Measurements from ENCODE around the gene PRKAA2.

PRKAA2 gene

GRCh38 chr1:56654126-56654923 is 9.2 kb downstream of the PRKAA2 start:
- DNase-seq (ENCODE audit: low read depth), result no peak

- no peak for DNase-seq (ENCODE audit: low read depth)
Measured at GRCh38 chr1:56655991-56656613, 11.0 kb downstream of the PRKAA2 start.

- no peak for DNase-seq (ENCODE audit: low read depth)
Measured at GRCh38 chr1:56658254-56658653, 13.1 kb downstream of the PRKAA2 start.

GRCh38 chr1:56660293-56660692 is 15.2 kb downstream of the PRKAA2 start:
- no peak for DNase-seq (ENCODE audit: low read depth)

GRCh38 chr1:56663846-56664245 is 18.7 kb downstream of the PRKAA2 start:
- no peak for DNase-seq (ENCODE audit: low read depth)

- DNase-seq (ENCODE audit: low read depth), result no peak
Measured at GRCh38 chr1:56665384-56665783, 20.3 kb downstream of the PRKAA2 start.

- no peak for DNase-seq (ENCODE audit: low read depth)
Measured at GRCh38 chr1:56666112-56666608, 21.0 kb downstream of the PRKAA2 start.

- no peak for DNase-seq (ENCODE audit: low read depth)
Measured at GRCh38 chr1:56670350-56670749, 25.2 kb downstream of the PRKAA2 start.

GRCh38 chr1:56671085-56671484 is 26.0 kb downstream of the PRKAA2 start:
- DNase-seq (ENCODE audit: low read depth), result no peak

GRCh38 chr1:56671542-56671941 is 26.4 kb downstream of the PRKAA2 start:
- DNase-seq (ENCODE audit: low read depth), result no peak

- no peak for DNase-seq (ENCODE audit: low read depth)
Measured at GRCh38 chr1:56672579-56672978, 27.5 kb downstream of the PRKAA2 start.

GRCh38 chr1:56675763-56676162 is 30.6 kb downstream of the PRKAA2 start:
- no peak for DNase-seq (ENCODE audit: low read depth)

- DNase-seq (ENCODE audit: low read depth), result peak; percentile 60
Measured at GRCh38 chr1:56676571-56677035, 31.5 kb downstream of the PRKAA2 start.

GRCh38 chr1:56683569-56683968 is 38.5 kb downstream of the PRKAA2 start:
- no peak for DNase-seq (ENCODE audit: low read depth)

GRCh38 chr1:56686169-56686568 is 41.1 kb downstream of the PRKAA2 start:
- no peak for DNase-seq (ENCODE audit: low read depth)

- no peak for DNase-seq (ENCODE audit: low read depth)
Measured at GRCh38 chr1:56688522-56689026, 43.5 kb downstream of the PRKAA2 start.

- DNase-seq (ENCODE audit: low read depth), result no peak
Measured at GRCh38 chr1:56696663-56697062, 51.5 kb downstream of the PRKAA2 start.

GRCh38 chr1:56703747-56704146 is 58.6 kb downstream of the PRKAA2 start:
- DNase-seq (ENCODE audit: low read depth), result no peak

GRCh38 chr1:56707379-56707778 is 62.3 kb downstream of the PRKAA2 start:
- DNase-seq (ENCODE audit: low read depth), result no peak

- DNase-seq (ENCODE audit: low read depth), result no peak
Measured at GRCh38 chr1:56709269-56709880, 64.3 kb downstream of the PRKAA2 start.

- no peak for DNase-seq (ENCODE audit: low read depth)
Measured at GRCh38 chr1:56709995-56710394, 64.9 kb downstream of the PRKAA2 start.

- peak; percentile 66 for DNase-seq (ENCODE audit: low read depth)
Measured at GRCh38 chr1:56710646-56711045, 65.5 kb downstream of the PRKAA2 start.

- no peak for DNase-seq (ENCODE audit: low read depth)
Measured at GRCh38 chr1:56712150-56712549, 67.0 kb downstream of the PRKAA2 start.
